Ascending aorta (tissue), 2 donors: ENCODE results near the gene ZC3H6. TPM values are rescaled to one million over a fixed set of nuclear protein-coding genes. Genes with fewer than 3 reads are reported as not detected.

Experiments
- DNase-seq, 2 donors: peaks; one replicate each; pipeline ENCODE4 v3.0.0-alpha.2; 2019; ENCODE audit warnings: low spot score in 2 of 2
- H3K27ac ChIP-seq, 2 donors: fragments of 200-600 bp; sonication (generic); one replicate each; pipeline ENCODE4 v1.5.1; 2016 to 2017; ENCODE audit warnings: mild to moderate bottlenecking in 1 of 2
- H3K27me3 ChIP-seq: fragments of 200-600 bp; sonication (generic); one replicate; pipeline ENCODE4 v1.5.1; 2017
- H3K36me3 ChIP-seq, 2 donors: fragments of 200-600 bp; sonication (generic); one replicate each; pipeline ENCODE4 v1.5.1; 2016
- H3K4me1 ChIP-seq, 2 donors: fragments of 200-600 bp; sonication (generic); one replicate each; pipeline ENCODE4 v1.5.1; 2016 to 2017; ENCODE audit warnings: mild to moderate bottlenecking in 1 of 2
- H3K4me3 ChIP-seq, 2 donors: fragments of 200-600 bp; sonication (generic); one replicate each; pipeline ENCODE4 v1.5.1; 2016 to 2017; ENCODE audit warnings: mild to moderate bottlenecking in 1 of 2
- H3K9me3 ChIP-seq, 2 donors: fragments of 200-600 bp; sonication (generic); one replicate each; pipeline ENCODE4 v1.5.1; 2016
- CTCF ChIP-seq, 3 experiments: fragments of 200-600 bp in 2 of 3; fragments of 450-650 bp in 1 of 3; sonication (generic) in 2 of 3; IDR thresholded peaks; one replicate each; pipeline ENCODE4 v1.5.1; 2016 to 2019; ENCODE audit warnings: antibody characterized with exemption in 3 of 3, mild to moderate bottlenecking in 1 of 3, moderate library complexity in 1 of 3
- intact Hi-C: fragments of 100-400 bp; cut with DNase I; formaldehyde crosslinking; loops from one replicate; pipeline ENCODE4 v1.15.1; 2023
- total RNA-seq: library from RNA; depleted of rRNA; stranded (reverse); fragments of >200 nt; gene quantifications from one replicate; pipeline ENCODE4 v1.1.0, GENCODE V29; 2016

The ZC3H6 gene
- total RNA-seq, 1 donor from 2014 or later: 1.5 TPM

GRCh38 chr2:112293636-112294401 is 18.4 kb downstream of the ZC3H6 start:
- TF ChIP-seq CTCF (IDR thresholded peaks at IDR 0.05): no peak
- Histone ChIP-seq H3K9me3 (no peaks in the 10 kb centered on the region), H3K4me1 (peaks cover 0 to 2% of the 10 kb centered on the region in 2 donors), H3K36me3 (no peaks in the 10 kb centered on the region), H3K27me3 (no peaks in the 10 kb centered on the region), H3K4me3 (peak overlapping the region in 1 of 2 donors; percentile 5), H3K27ac (peak overlapping the region in 1 of 2 donors; percentile 24)
- intact Hi-C loops: no loop called here
- no peak for DNase-seq

- H3K4me3 ChIP-seq: no peak overlapping the region
- H3K27ac ChIP-seq: no peak overlapping the region
- no peaks in the 10 kb centered on the region for H3K27me3 ChIP-seq
- peaks cover 0 to 2% of the 10 kb centered on the region in 2 donors for H3K4me1 ChIP-seq
- no peak for TF ChIP-seq CTCF (IDR thresholded peaks at IDR 0.05)
- intact Hi-C loops: no loop called here
- DNase-seq: no peak
- H3K36me3 ChIP-seq: no peaks in the 10 kb centered on the region
- no peaks in the 10 kb centered on the region for H3K9me3 ChIP-seq
Measured at GRCh38 chr2:112295407-112296078, 20.1 kb downstream of the ZC3H6 start.

GRCh38 chr2:112296407-112296806 is 21.0 kb downstream of the ZC3H6 start:
- Histone ChIP-seq H3K27me3 (no peaks in the 10 kb centered on the region), H3K27ac (no peak overlapping the region), H3K9me3 (no peaks in the 10 kb centered on the region), H3K4me3 (no peak overlapping the region), H3K36me3 (no peaks in the 10 kb centered on the region), H3K4me1 (peaks cover 0 to 2% of the 10 kb centered on the region in 2 donors)
- DNase-seq: no peak
- intact Hi-C loops: no loop called here
- TF ChIP-seq CTCF (IDR thresholded peaks at IDR 0.05): no peak

GRCh38 chr2:112301171-112301584 is 25.8 kb downstream of the ZC3H6 start:
- H3K27ac ChIP-seq: peak overlapping the region; percentile 56 to 87
- intact Hi-C loops: no loop called here

GRCh38 chr2:112301973-112302372 is 26.6 kb downstream of the ZC3H6 start:
- H3K27ac ChIP-seq: peak overlapping the region; percentile 80 to 87
- H3K9me3 ChIP-seq: no peaks in the 10 kb centered on the region
- H3K4me1 ChIP-seq: peaks cover 4 to 16% of the 10 kb centered on the region in 2 donors
- DNase-seq: no peak
- intact Hi-C loops: no loop called here
- no peaks in the 10 kb centered on the region for H3K36me3 ChIP-seq
- H3K27me3 ChIP-seq: no peaks in the 10 kb centered on the region
- no peak for TF ChIP-seq CTCF (IDR thresholded peaks at IDR 0.05)
- no peak overlapping the region for H3K4me3 ChIP-seq

More at GRCh38 chr2:112301171-112301584, 25.8 kb downstream of the ZC3H6 start:
- TF ChIP-seq CTCF (IDR thresholded peaks at IDR 0.05): no peak
- Histone ChIP-seq H3K4me1 (peaks cover 4 to 16% of the 10 kb centered on the region in 2 donors), H3K27me3 (no peaks in the 10 kb centered on the region), H3K9me3 (no peaks in the 10 kb centered on the region), H3K4me3 (no peak overlapping the region), H3K36me3 (no peaks in the 10 kb centered on the region)
- DNase-seq: no peak
